Mesenchymal stem cell (in vitro differentiated cells and primary cell): ENCODE data around the gene RANBP10.

ENCODE experiments used
- DNase-seq: peaks from one replicate; pipeline ENCODE4 v3.0.0-alpha.2; 2013
- H2AFZ ChIP-seq: one replicate; pipeline ENCODE4 v1.6.1; 2013; ENCODE audit warnings: low read depth, mild to moderate bottlenecking, control low read depth, inconsistent platforms, low read length, moderate library complexity
- H2AK5ac ChIP-seq: 2 replicates; pipeline ENCODE4 v1.6.1; 2013; ENCODE audit warnings: low read length, moderate library complexity, mild to moderate bottlenecking, inconsistent platforms; ENCODE audit not compliant: severe bottlenecking
- H2BK120ac ChIP-seq: one replicate; pipeline ENCODE4 v1.6.1; 2013; ENCODE audit warnings: low read depth, mild to moderate bottlenecking, inconsistent platforms, low read length, moderate library complexity
- H2BK12ac ChIP-seq, 2 experiments: one replicate each; pipeline ENCODE4 v1.6.1; 2013; ENCODE audit warnings: inconsistent platforms in 2 of 2, low read length in 2 of 2, mild to moderate bottlenecking in 2 of 2, moderate library complexity in 2 of 2, control low read depth in 1 of 2
- H2BK15ac ChIP-seq: one replicate; pipeline ENCODE4 v1.6.1; 2013; ENCODE audit warnings: mild to moderate bottlenecking, low read depth, inconsistent platforms; ENCODE audit not compliant: poor library complexity, severe bottlenecking
- H2BK5ac ChIP-seq: 2 replicates; pipeline ENCODE4 v1.6.1; 2013; ENCODE audit warnings: low read depth, mild to moderate bottlenecking, low read length, control low read depth, inconsistent platforms; ENCODE audit not compliant: poor library complexity, severe bottlenecking
- H3K14ac ChIP-seq, 2 experiments: one replicate each; pipeline ENCODE4 v1.6.1; 2013; ENCODE audit warnings: inconsistent platforms in 2 of 2, low read length in 2 of 2, control low read depth in 1 of 2, mild to moderate bottlenecking in 1 of 2, moderate library complexity in 1 of 2
- H3K18ac ChIP-seq, 2 experiments: one replicate each; pipeline ENCODE4 v1.6.1; 2013; ENCODE audit warnings: inconsistent platforms in 2 of 2, low read length in 2 of 2, control low read depth in 1 of 2, low read depth in 1 of 2, mild to moderate bottlenecking in 1 of 2
- H3K23ac ChIP-seq, 2 experiments: one replicate each; pipeline ENCODE4 v1.6.1; 2013; ENCODE audit warnings: inconsistent platforms in 2 of 2, low read length in 2 of 2, mild to moderate bottlenecking in 2 of 2, moderate library complexity in 2 of 2, control low read depth in 1 of 2
- H3K27ac ChIP-seq: 2 replicates; pipeline ENCODE4 v1.5.1; 2013; ENCODE audit warnings: mild to moderate bottlenecking, moderate library complexity, low read length, control low read depth, inconsistent platforms; ENCODE audit not compliant: poor library complexity, severe bottlenecking
- H3K27me3 ChIP-seq, 2 experiments: 2 replicates each; pipeline versions ENCODE4 v1.6.1 to v1.7.0; 2013; ENCODE audit warnings: low read length in 2 of 2, mild to moderate bottlenecking in 2 of 2, moderate library complexity in 2 of 2, control low read depth in 1 of 2, inconsistent platforms in 1 of 2; ENCODE audit not compliant: control insufficient read depth in 1 of 2, insufficient read depth in 1 of 2
- H3K36me3 ChIP-seq, 2 experiments: 2 replicates each; pipeline versions ENCODE4 v1.6.1 to v1.7.0; 2013; ENCODE audit warnings: low read length in 2 of 2, control low read depth in 1 of 2, inconsistent platforms in 1 of 2, low read depth in 1 of 2, mild to moderate bottlenecking in 1 of 2; ENCODE audit not compliant: insufficient read depth in 2 of 2, control insufficient read depth in 1 of 2
- H3K4ac ChIP-seq, 2 experiments: one replicate each; pipeline ENCODE4 v1.6.1; 2013; ENCODE audit warnings: inconsistent platforms in 2 of 2, low read length in 2 of 2, mild to moderate bottlenecking in 2 of 2, moderate library complexity in 2 of 2, control low read depth in 1 of 2, low read depth in 1 of 2
- H3K4me1 ChIP-seq: 2 replicates; pipeline ENCODE4 v1.6.1; 2013; ENCODE audit warnings: low read depth, low read length, control low read depth; ENCODE audit not compliant: control insufficient read depth, insufficient read depth
- H3K4me2 ChIP-seq: 2 replicates; pipeline ENCODE4 v1.6.1; 2013; ENCODE audit warnings: low read length, mild to moderate bottlenecking, inconsistent platforms; ENCODE audit not compliant: poor library complexity, severe bottlenecking
- H3K4me3 ChIP-seq, 2 experiments: 2 replicates each; pipeline versions ENCODE4 v1.5.1 to v1.7.0; 2013; ENCODE audit warnings: low read length in 2 of 2, mild to moderate bottlenecking in 2 of 2, control low read depth in 1 of 2, low read depth in 1 of 2; ENCODE audit not compliant: insufficient read depth in 1 of 2
- H3K79me1 ChIP-seq: replicated peaks from 2 replicates; pipeline ENCODE4 v1.6.1; 2013; ENCODE audit warnings: mild to moderate bottlenecking, control low read depth, low read length, inconsistent platforms; ENCODE audit not compliant: poor library complexity, severe bottlenecking
- H3K9ac ChIP-seq: 2 replicates; pipeline ENCODE4 v1.7.0; 2013; ENCODE audit warnings: mild to moderate bottlenecking, low read length, moderate library complexity
- H3K9me3 ChIP-seq: 2 replicates; pipeline ENCODE4 v1.7.0; 2013; ENCODE audit warnings: mild to moderate bottlenecking, low read length; ENCODE audit not compliant: control insufficient read depth
- H4K8ac ChIP-seq: one replicate; pipeline ENCODE4 v1.6.1; 2013; ENCODE audit warnings: inconsistent platforms, mild to moderate bottlenecking, low read length, moderate library complexity
- H4K91ac ChIP-seq: one replicate; pipeline ENCODE4 v1.6.1; 2013; ENCODE audit warnings: mild to moderate bottlenecking, low read length, inconsistent platforms
- WGBS: methylation state at CpG from one replicate; pipeline ENCODE4 v1.1.7; 2013; ENCODE audit warnings: mixed read lengths; 5-methylcytosine and 5-hydroxymethylcytosine counted together

RANBP10 gene

DNA sequence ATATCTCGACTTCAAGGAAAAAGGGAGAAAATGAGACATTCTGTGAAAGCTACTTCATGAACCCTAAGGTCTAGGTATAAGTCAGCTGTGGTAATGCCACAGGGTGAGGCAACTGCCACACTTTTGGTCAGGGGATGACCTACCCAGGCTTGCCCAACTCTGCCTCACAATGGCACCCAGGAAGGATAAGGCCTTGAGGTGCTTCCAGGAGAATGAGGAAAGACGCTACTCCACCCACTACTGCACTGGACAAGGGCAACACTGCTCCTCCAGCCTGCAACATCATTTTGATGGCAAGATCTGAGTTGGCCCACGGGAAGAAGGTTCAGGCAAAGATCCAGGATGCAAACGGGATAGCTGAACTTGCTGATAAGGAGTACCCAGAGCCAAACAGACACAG lies 65.2 kb downstream of the RANBP10 start:
- Histone ChIP-seq H3K9ac (no peak overlapping the region), H3K14ac (no peak overlapping the region), H2BK12ac (no peak overlapping the region), H2BK120ac (no peak overlapping the region), H3K4ac (no peak overlapping the region), H3K23ac (no peak overlapping the region), H3K27ac (no peak overlapping the region), H3K36me3 (peaks cover 41 to 50% of the 10 kb centered on the region in 2 experiments), H3K18ac (no peak overlapping the region), H4K91ac (no peak overlapping the region), H3K9me3 (no peaks in the 10 kb centered on the region), H3K4me3 (no peak overlapping the region), H3K27me3 (no peaks in the 10 kb centered on the region), H2BK15ac (no peak overlapping the region), H3K4me2 (no peak overlapping the region), H3K4me1 (peaks cover 2% of the 10 kb centered on the region), H4K8ac (no peak overlapping the region), H3K79me1 (peaks cover 20% of the 10 kb centered on the region), H2AFZ (no peak overlapping the region), H2BK5ac (no peak overlapping the region), H2AK5ac (no peak overlapping the region)
- WGBS: 97% methylated on average over 4 of the region's 4 CpGs
- no peak for DNase-seq

DNA sequence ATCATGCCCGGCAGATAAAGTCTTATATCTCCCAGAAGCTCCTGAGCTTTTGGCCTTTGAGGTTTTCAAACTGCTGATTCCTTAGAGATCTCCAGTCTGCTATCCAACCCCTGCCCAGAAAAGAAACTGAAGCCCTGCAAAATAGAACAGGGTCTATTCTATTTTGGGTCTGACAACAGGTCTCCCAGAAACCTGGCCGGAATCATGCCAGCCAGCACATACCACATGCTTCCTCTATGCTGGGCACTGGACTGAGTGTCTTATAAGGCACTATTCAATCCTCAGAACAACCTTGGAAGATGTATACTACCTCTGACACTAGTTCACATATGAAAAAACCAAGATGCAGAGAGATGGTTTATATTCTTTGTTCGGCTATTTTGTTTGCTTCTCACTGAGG lies 66.0 kb downstream of the RANBP10 start:
- H3K27me3 ChIP-seq: no peaks in the 10 kb centered on the region
- peaks cover 44 to 54% of the 10 kb centered on the region in 2 experiments for H3K36me3 ChIP-seq
- H2BK15ac ChIP-seq: no peak overlapping the region
- no peak overlapping the region for H3K14ac ChIP-seq
- H3K23ac ChIP-seq: no peak overlapping the region
- no peak overlapping the region for H3K27ac ChIP-seq
- H3K79me1 ChIP-seq: peaks cover 22% of the 10 kb centered on the region
- H2AK5ac ChIP-seq: no peak overlapping the region
- H3K9ac ChIP-seq: no peak overlapping the region
- no peak overlapping the region for H3K4ac ChIP-seq
- H3K4me1 ChIP-seq: peaks cover 2% of the 10 kb centered on the region
- no peaks in the 10 kb centered on the region for H3K9me3 ChIP-seq
- no peak overlapping the region for H3K4me3 ChIP-seq
- H2BK12ac ChIP-seq: no peak overlapping the region
- no peak for DNase-seq
- H4K91ac ChIP-seq: no peak overlapping the region
- 96% methylated on average over 3 of the region's 3 CpGs for WGBS
- H2AFZ ChIP-seq: no peak overlapping the region
- H2BK120ac ChIP-seq: no peak overlapping the region
- H4K8ac ChIP-seq: no peak overlapping the region
- no peak overlapping the region for H2BK5ac ChIP-seq
- H3K18ac ChIP-seq: no peak overlapping the region
- H3K4me2 ChIP-seq: no peak overlapping the region

- H3K4me2 ChIP-seq: no peak overlapping the region
- no peaks in the 10 kb centered on the region for H3K9me3 ChIP-seq
- no peak for DNase-seq
- H2BK15ac ChIP-seq: no peak overlapping the region
- no peaks in the 10 kb centered on the region for H3K27me3 ChIP-seq
- peaks cover 16% of the 10 kb centered on the region for H3K79me1 ChIP-seq
- H3K4me1 ChIP-seq: peaks cover 2% of the 10 kb centered on the region
- H4K8ac ChIP-seq: no peak overlapping the region
- peaks cover 42 to 53% of the 10 kb centered on the region in 2 experiments for H3K36me3 ChIP-seq
- no peak overlapping the region for H2BK5ac ChIP-seq
- no peak overlapping the region for H3K4me3 ChIP-seq
- no peak overlapping the region for H3K9ac ChIP-seq
- H2BK12ac ChIP-seq: no peak overlapping the region
- 25% methylated on average over 1 of the region's 4 CpGs for WGBS
- no peak overlapping the region for H3K4ac ChIP-seq
- no peak overlapping the region for H2BK120ac ChIP-seq
- H2AFZ ChIP-seq: no peak overlapping the region
- no peak overlapping the region for H3K14ac ChIP-seq
- H2AK5ac ChIP-seq: no peak overlapping the region
- H3K27ac ChIP-seq: no peak overlapping the region
- no peak overlapping the region for H3K23ac ChIP-seq
- no peak overlapping the region for H3K18ac ChIP-seq
- no peak overlapping the region for H4K91ac ChIP-seq
These were observed 69.5 kb downstream of the RANBP10 start for GRCh38 chr16:67736858-67737257.

DNA sequence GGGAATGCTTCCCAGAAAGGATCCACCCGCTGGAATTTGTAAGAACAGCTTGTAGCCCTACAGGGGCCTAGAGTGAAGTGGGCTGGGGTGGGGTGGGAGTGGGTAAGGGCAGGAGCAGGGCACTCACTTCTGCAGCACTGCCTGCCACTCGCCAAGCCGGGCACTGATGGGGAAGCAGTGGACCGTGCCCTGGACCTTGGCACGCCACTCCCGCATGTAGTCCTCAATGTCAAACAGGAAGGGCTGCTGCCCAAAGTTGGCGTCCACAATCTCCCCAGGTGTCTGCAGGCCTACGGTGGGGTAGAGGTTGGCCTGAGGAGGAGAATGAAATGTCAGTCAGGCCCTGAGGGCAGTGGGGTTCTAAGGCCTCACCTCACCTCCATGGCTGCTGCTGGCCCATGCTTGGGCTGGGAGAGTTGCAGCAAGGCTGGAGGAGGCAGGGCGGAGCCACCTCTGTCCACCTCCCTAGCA lies 71.6 kb downstream of the RANBP10 start:
- H3K23ac ChIP-seq: no peak overlapping the region
- H3K9me3 ChIP-seq: no peaks in the 10 kb centered on the region
- peaks cover 16% of the 10 kb centered on the region for H3K79me1 ChIP-seq
- no peak overlapping the region for H2AFZ ChIP-seq
- no peak overlapping the region for H4K91ac ChIP-seq
- H3K27me3 ChIP-seq: no peaks in the 10 kb centered on the region
- H3K18ac ChIP-seq: no peak overlapping the region
- no peak overlapping the region for H4K8ac ChIP-seq
- 96% methylated on average over 9 of the region's 9 CpGs for WGBS
- H2BK15ac ChIP-seq: no peak overlapping the region
- H3K27ac ChIP-seq: no peak overlapping the region
- no peak for DNase-seq
- H3K4me2 ChIP-seq: no peak overlapping the region
- peaks cover 49 to 63% of the 10 kb centered on the region in 2 experiments for H3K36me3 ChIP-seq
- H2BK12ac ChIP-seq: no peak overlapping the region
- no peak overlapping the region for H3K9ac ChIP-seq
- no peak overlapping the region for H3K4me3 ChIP-seq
- H3K4me1 ChIP-seq: peaks cover 2% of the 10 kb centered on the region
- no peak overlapping the region for H2BK5ac ChIP-seq
- H2BK120ac ChIP-seq: no peak overlapping the region
- H2AK5ac ChIP-seq: no peak overlapping the region
- no peak overlapping the region for H3K14ac ChIP-seq
- no peak overlapping the region for H3K4ac ChIP-seq
